Loucy (cell line): ENCODE data around the gene METAP1.

Source experiments
- CTCF ChIP-seq: fragments of 200-600 bp; sonication (generic); conservative IDR thresholded peaks from 2 replicates; pipeline ENCODE4 v1.5.1; 2014; ENCODE audit warnings: mild to moderate bottlenecking, antibody characterized with exemption, low read length
- EZH2phosphoT487 ChIP-seq: fragments of 200-600 bp; IDR thresholded peaks from 2 replicates; pipeline ENCODE4 v1.6.1; 2018; ENCODE audit warnings: antibody characterized with exemption, mild to moderate bottlenecking, moderate library complexity, borderline replicate concordance

DNA sequence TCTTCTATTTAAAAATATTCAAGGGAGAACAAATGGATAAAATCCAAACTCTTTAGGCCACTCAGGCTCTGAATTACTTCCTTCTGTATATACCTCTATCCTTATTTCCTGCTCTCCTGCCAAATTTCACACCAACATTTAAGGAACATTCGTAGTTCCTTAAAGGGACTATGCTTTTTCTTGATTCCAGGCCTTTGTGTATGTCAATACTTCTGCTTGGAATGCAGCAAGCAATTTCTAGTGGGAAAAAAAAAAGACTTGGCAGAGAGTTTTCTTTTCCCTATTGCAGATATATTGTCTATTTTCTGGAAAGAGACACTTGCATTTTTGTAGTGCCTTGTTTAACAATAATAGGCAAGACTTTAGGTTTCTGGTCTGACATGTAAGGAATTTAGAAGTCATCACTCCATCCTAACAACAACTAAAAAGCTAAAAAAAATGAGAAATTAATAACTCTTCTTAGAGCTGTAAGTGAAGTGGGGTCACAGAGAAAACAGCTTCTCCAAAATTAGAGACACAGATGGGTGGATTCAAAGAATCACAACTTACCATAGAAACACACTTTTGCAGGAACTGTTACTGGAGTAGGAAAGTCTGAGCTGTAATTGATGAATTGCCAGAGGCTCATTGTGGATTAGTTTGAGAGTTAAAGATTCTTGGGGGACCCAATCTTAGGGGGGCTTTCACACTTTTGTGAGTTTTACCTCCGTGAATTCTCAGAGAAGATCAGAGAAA lies 95.1 kb downstream of the METAP1 start:
- no peak for TF ChIP-seq CTCF
- no peak for TF ChIP-seq EZH2phosphoT487
